Ovary (tissue), 9 donors: ENCODE measurements around the gene PIGX. TPM values are rescaled to one million over a fixed set of nuclear protein-coding genes. Genes with fewer than 3 reads are reported as not detected.

Source experiments
- DNase-seq, 5 donors: peaks; one replicate each; pipeline ENCODE4 v3.0.0-alpha.2; 2019 to 2020
- H3K27ac ChIP-seq, 2 donors: fragments of 200-600 bp; one replicate each; pipeline versions ENCODE4 v1.5.1 to v1.8.0; 2019 to 2022
- H3K27me3 ChIP-seq: fragments of 200-600 bp; one replicate; pipeline ENCODE4 v1.8.0; 2022
- H3K36me3 ChIP-seq: fragments of 200-600 bp; sonication (generic); one replicate; pipeline ENCODE4 v1.5.1; 2019
- H3K4me1 ChIP-seq: one replicate; pipeline ENCODE4 v1.8.1; 2013; ENCODE audit warnings: mild to moderate bottlenecking, moderate library complexity; ENCODE audit not compliant: insufficient read depth
- H3K4me3 ChIP-seq: fragments of 200-600 bp; sonication (generic); one replicate; pipeline ENCODE4 v1.5.1; 2017
- H3K9me3 ChIP-seq, 2 donors: fragments of 200-600 bp in 1 of 2; sonication (generic) in 1 of 2; one replicate each; pipeline versions ENCODE4 v1.5.1 to v1.8.1; 2013 to 2019; ENCODE audit warnings: mild to moderate bottlenecking in 1 of 2, moderate library complexity in 1 of 2
- CTCF ChIP-seq, 3 donors: fragments of 450-650 bp in 2 of 3; fragments of 200-600 bp in 1 of 3; IDR thresholded peaks; one replicate each; pipeline versions ENCODE4 v1.5.1 to v1.8.0; 2016 to 2022; ENCODE audit warnings: antibody characterized with exemption in 3 of 3, mild to moderate bottlenecking in 1 of 3
- EP300 ChIP-seq: sonication (generic); formaldehyde crosslinking; IDR thresholded peaks from one replicate; pipeline ENCODE4 v1.6.1; 2017; ENCODE audit warnings: antibody characterized with exemption
- POLR2A ChIP-seq: fragments of 450-650 bp; IDR thresholded peaks from one replicate; pipeline ENCODE4 v1.6.1; 2017; ENCODE audit warnings: antibody characterized with exemption, mild to moderate bottlenecking, moderate library complexity
- WGBS, 3 donors: extraction: QIAGEN DNeasy Blood & Tissue Kit in 1 of 3; methylation state at CpG; one replicate each; pipeline versions ENCODE4 v1.1.5 to v1.1.7; 2013 to 2017; 5-methylcytosine and 5-hydroxymethylcytosine counted together
- intact Hi-C, 4 donors: fragments of 100-400 bp; cut with DNase I; formaldehyde crosslinking; loops; one replicate each; pipeline versions ENCODE4 v1.11.0 to v1.15.1; 2022 to 2023
- polyA plus RNA-seq, 2 donors: library from polyadenylated mRNA; stranded (reverse); fragments of 200-250 nt in 1 of 2; fragments of 350-450 nt in 1 of 2; fragmentation: Illumina TruSeq in 1 of 2; extraction: RNeasy Lipid Tissue Mini Kit (QIAGEN cat#74804) in 1 of 2; gene quantifications; one replicate each; pipeline ENCODE4 v1.2.3, GENCODE V29; 2013 to 2014
- total RNA-seq, 7 donors: library from RNA; depleted of rRNA in 2 of 7; stranded (reverse); fragments of >200 nt in 2 of 7; fragmentation: NEBNext Ultra II Directional in 3 of 7; extraction: Animal tissue kit (Norgen Biotek cat#: 25700) in 3 of 7; gene quantifications; one replicate each; pipeline versions ENCODE4 v1.1.0 to v1.2.4, GENCODE V29; 2016 to 2023
- donor health status: DM: no; HTN: no; CAD: no; lungs with moderate emphysema.
- donor health status: DM: no; HTN: no; CAD: no.
- donor health status: Bipolar disorder and iron deficiency.
- donor health status: DM: yes; HTN: yes; CAD: no.
- donor health status: DM: no; HTN: no; CAD: no.
- donor health status: DM: yes; HTN: yes; CAD: no.

The PIGX gene
- total and polyA plus RNA-seq, 9 donors, result 9.4 to 22.4 (median 17.8) TPM

GRCh38 chr3:196695849-196696226 lies 16.3 kb upstream of the PIGX start:
- TF ChIP-seq POLR2A, result no peak
- TF ChIP-seq CTCF (IDR thresholded peaks at IDR 0.05), result no peak
- TF ChIP-seq EP300, result no peak
- DNase-seq, result no peak
- no peaks in the 10 kb centered on the region for H3K27me3 ChIP-seq
- 82 to 86% (median 82%) methylated on average over 5 of the region's 5 CpGs for WGBS, 3 donors
- no peak overlapping the region for H3K4me3 ChIP-seq
- intact Hi-C loops, result no loop called here
- H3K4me1 ChIP-seq, result peaks cover 1% of the 10 kb centered on the region
- H3K9me3 ChIP-seq, result no peaks in the 10 kb centered on the region
- H3K27ac ChIP-seq, result no peak overlapping the region
- H3K36me3 ChIP-seq, result no peaks in the 10 kb centered on the region

- H3K4me1 ChIP-seq, result peaks cover 1% of the 10 kb centered on the region
- no peaks in the 10 kb centered on the region for H3K9me3 ChIP-seq
- TF ChIP-seq CTCF (IDR thresholded peaks at IDR 0.05) (no peak), POLR2A (no peak), EP300 (no peak)
- H3K27me3 ChIP-seq, result no peaks in the 10 kb centered on the region
- no peak overlapping the region for H3K27ac ChIP-seq
- no peak for DNase-seq
- intact Hi-C loops, result no loop called here
- 66 to 73% (median 66%) methylated on average over 5 of the region's 5 CpGs for WGBS, 3 donors
- no peak overlapping the region for H3K4me3 ChIP-seq
- H3K36me3 ChIP-seq, result no peaks in the 10 kb centered on the region
Observed at GRCh38 chr3:196697270-196697669, 14.9 kb upstream of the PIGX start.

GRCh38 chr3:196699749-196700148 lies 12.4 kb upstream of the PIGX start:
- no peak for TF ChIP-seq EP300
- no peak for TF ChIP-seq POLR2A
- no peak for TF ChIP-seq CTCF (IDR thresholded peaks at IDR 0.05)
- H3K9me3 ChIP-seq, result no peaks in the 10 kb centered on the region
- WGBS, 3 donors, result 78 to 83% (median 83%) methylated on average over 7 of the region's 7 CpGs
- no peak overlapping the region for H3K27ac ChIP-seq
- no peaks in the 10 kb centered on the region for H3K27me3 ChIP-seq
- no peak for DNase-seq
- H3K36me3 ChIP-seq, result no peaks in the 10 kb centered on the region
- peaks cover 1% of the 10 kb centered on the region for H3K4me1 ChIP-seq
- intact Hi-C loops, result no loop called here
- H3K4me3 ChIP-seq, result no peak overlapping the region

- Histone ChIP-seq H3K27me3 (no peaks in the 10 kb centered on the region), H3K9me3 (no peaks in the 10 kb centered on the region), H3K27ac (no peak overlapping the region), H3K4me3 (no peak overlapping the region), H3K36me3 (no peaks in the 10 kb centered on the region), H3K4me1 (peaks cover 1% of the 10 kb centered on the region)
- TF ChIP-seq EP300 (no peak), POLR2A (no peak), CTCF (IDR thresholded peaks at IDR 0.05) (no peak)
- DNase-seq, result no peak
- 80 to 85% (median 80%) methylated on average over 4 of the region's 4 CpGs for WGBS, 3 donors
- intact Hi-C loops, result no loop called here
Observed at GRCh38 chr3:196700801-196701200, 11.4 kb upstream of the PIGX start.

- DNase-seq, result no peak
- no peaks in the 10 kb centered on the region for H3K27me3 ChIP-seq
- H3K4me3 ChIP-seq, result no peak overlapping the region
- no peaks in the 10 kb centered on the region for H3K36me3 ChIP-seq
- H3K27ac ChIP-seq, result no peak overlapping the region
- TF ChIP-seq CTCF (IDR thresholded peaks at IDR 0.05) (no peak), POLR2A (no peak), EP300 (no peak)
- 79 to 82% (median 82%) methylated on average over 5 of the region's 5 CpGs for WGBS, 3 donors
- intact Hi-C loops, result no loop called here
- H3K9me3 ChIP-seq, result no peaks in the 10 kb centered on the region
- H3K4me1 ChIP-seq, result peaks cover 2% of the 10 kb centered on the region
Observed at GRCh38 chr3:196706327-196706726, 5.8 kb upstream of the PIGX start.
